Gastroesophageal sphincter (tissue), 3 donors: Measurements from ENCODE around the gene UNC93B1.

Source experiments
- CTCF ChIP-seq, 4 experiments: fragments of 200-600 bp in 2 of 4; fragments of 450-650 bp in 2 of 4; sonication (generic) in 1 of 4; IDR thresholded peaks; one replicate each; pipeline ENCODE4 v1.5.1; 2017 to 2019; ENCODE audit warnings: antibody characterized with exemption in 4 of 4, mild to moderate bottlenecking in 2 of 4, moderate library complexity in 2 of 4
- EP300 ChIP-seq: sonication (generic); formaldehyde crosslinking; IDR thresholded peaks from one replicate; pipeline ENCODE4 v1.6.1; 2017; ENCODE audit warnings: antibody characterized with exemption, mild to moderate bottlenecking
- POLR2A ChIP-seq, 2 donors: fragments of 450-650 bp; IDR thresholded peaks; one replicate each; pipeline ENCODE4 v1.6.1; 2017; ENCODE audit warnings: antibody characterized with exemption in 2 of 2, mild to moderate bottlenecking in 2 of 2, moderate library complexity in 1 of 2
- POLR2AphosphoS5 ChIP-seq: sonication (generic); formaldehyde crosslinking; IDR thresholded peaks from one replicate; pipeline ENCODE4 v1.6.1; 2017; ENCODE audit warnings: antibody characterized with exemption

- TF ChIP-seq CTCF (IDR thresholded peaks at IDR 0.05), result no peak
- TF ChIP-seq POLR2A (IDR thresholded peaks at IDR 0.05), result no peak
- TF ChIP-seq POLR2AphosphoS5, result no peak
- no peak for TF ChIP-seq EP300
Observed at GRCh38 chr11:68018730-68019190, 14.9 kb upstream of the UNC93B1 start.
